Measurements from ENCODE around the gene FALEC.

DNA sequence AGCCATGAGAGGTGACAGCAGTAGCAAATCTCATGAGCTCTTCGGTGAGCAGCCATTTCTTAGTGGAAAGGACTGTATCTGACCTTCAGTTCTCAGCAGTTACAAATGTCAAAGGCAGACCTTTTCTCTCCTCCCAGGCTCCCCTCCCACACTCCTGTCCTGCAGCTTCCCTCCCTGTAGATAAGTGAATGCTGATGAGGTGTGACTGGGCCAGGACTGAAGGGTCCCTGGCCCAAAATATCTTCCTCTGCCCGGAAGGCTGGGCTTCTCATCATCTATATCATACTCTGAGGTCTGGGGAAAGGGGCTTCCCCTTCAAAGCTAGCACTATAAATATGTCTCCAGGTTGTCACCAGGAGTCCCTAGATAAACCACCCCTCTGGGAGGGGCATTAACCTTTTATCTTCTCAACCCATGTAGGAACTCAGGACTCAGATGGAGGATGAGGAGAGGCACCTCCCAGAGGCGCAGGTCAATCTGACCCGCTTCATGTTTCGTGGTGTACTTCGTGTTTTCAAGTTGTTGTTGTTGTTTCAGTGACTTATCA, 30.0 kb downstream of the FALEC start:
- no peak for TF ChIP-seq POLR2A (IDR thresholded peaks at IDR 0.05)
- TF ChIP-seq, protein P1, sequence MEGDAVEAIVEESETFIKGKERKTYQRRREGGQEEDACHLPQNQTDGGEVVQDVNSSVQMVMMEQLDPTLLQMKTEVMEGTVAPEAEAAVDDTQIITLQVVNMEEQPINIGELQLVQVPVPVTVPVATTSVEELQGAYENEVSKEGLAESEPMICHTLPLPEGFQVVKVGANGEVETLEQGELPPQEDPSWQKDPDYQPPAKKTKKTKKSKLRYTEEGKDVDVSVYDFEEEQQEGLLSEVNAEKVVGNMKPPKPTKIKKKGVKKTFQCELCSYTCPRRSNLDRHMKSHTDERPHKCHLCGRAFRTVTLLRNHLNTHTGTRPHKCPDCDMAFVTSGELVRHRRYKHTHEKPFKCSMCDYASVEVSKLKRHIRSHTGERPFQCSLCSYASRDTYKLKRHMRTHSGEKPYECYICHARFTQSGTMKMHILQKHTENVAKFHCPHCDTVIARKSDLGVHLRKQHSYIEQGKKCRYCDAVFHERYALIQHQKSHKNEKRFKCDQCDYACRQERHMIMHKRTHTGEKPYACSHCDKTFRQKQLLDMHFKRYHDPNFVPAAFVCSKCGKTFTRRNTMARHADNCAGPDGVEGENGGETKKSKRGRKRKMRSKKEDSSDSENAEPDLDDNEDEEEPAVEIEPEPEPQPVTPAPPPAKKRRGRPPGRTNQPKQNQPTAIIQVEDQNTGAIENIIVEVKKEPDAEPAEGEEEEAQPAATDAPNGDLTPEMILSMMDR (IDR thresholded peaks at IDR 0.05): no peak

Measured in heart left ventricle (tissue), 13 donors.